G401 (cell line): ENCODE measurements around the gene STIM2. TPM values are rescaled to one million over a fixed set of nuclear protein-coding genes. Genes with fewer than 3 reads are reported as not detected.
"Not testable (repeated sequence)": the region's sequence is repeated elsewhere in the genome, so short reads cannot be mapped to it uniquely, and the experiment has no call there.

Source experiments
- DNase-seq: peaks from one replicate; pipeline ENCODE4 v3.0.0-alpha.2; 2015; ENCODE audit warnings: low spot score
- in situ Hi-C: cut with HindIII; loops from 2 replicates; pipeline ENCODE4 v1.10.0; 2016; ENCODE audit warnings: low sequenced_read_pairs, mixed read lengths
- total RNA-seq: library from RNA; depleted of rRNA; stranded (reverse); fragments of >200 nt; shearing (Covaris generic); gene quantifications from 2 replicates; pipeline ENCODE4 v1.2.3, GENCODE V29; 2014; rRNA removed

STIM2 gene
- total RNA-seq = 27.4 and 35.5 TPM in 2 replicates

DNA sequence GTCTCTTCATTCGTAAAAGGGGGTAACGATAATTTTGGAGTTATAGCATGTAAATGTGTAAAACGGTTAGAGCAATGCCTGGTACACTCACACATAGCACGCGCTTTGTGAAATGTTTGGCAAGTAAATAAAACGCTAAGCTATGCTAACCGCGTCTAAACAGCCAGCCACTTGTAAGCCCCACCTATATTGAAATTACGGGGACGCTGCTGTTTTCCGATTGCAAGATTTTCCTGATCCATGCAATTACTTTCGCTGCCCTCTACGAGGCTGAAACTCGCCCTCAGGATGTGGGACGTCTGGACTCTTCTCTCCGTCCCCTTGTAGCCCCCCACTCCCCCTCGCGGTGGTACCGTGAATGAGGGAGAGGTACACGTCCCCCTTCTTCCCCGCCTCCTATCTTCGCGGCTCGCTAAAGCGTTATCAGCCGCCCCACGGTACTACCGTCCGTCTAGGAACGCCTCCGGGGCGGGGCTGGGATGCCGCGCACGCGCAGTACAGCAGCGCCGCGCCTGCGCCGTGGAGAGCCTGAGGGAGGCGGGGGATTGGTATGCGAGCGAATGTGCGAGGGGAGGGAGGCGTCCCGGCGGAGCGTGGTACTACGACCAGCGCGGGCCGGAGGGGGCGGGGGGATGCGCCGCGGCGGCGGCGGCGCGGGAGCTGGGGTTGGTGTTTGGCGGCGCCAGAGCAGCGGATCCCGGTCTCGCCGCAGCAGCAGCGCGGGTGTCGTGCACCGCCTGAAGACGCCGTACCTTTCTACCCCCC is at the start of gene STIM2:
Gene STIM2 (plus strand): TSS at position 685 of the 765 bp plus-strand sequence.
- peak; percentile 96 for DNase-seq
- in situ Hi-C loops = no loop called here

DNA sequence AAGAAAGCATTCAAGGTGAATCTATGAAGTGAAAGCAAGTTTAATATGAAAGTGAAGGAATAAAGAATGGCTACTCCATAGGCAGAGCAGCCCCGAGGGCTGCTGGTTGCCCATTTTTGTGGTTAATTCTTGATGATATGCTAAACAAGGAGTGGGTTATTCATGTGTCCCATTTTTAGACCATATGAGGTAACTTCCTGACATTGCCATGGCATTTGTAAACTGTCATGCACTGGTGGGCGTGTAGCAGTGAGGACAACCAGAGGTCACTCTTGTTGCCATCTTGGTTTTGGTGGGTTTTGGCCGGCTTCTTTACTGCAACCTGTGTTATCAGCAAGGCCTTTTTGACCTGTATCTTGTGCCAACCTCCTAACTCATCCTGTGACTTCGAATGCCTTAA is 49.1 kb upstream of the STIM2 start:
- in situ Hi-C loops, DNase-seq: not testable (repeated sequence)

- no peak for DNase-seq
- in situ Hi-C loops = no loop called here
Measured at GRCh38 chr4:26812049-26812714, 48.5 kb upstream of the STIM2 start.

DNA sequence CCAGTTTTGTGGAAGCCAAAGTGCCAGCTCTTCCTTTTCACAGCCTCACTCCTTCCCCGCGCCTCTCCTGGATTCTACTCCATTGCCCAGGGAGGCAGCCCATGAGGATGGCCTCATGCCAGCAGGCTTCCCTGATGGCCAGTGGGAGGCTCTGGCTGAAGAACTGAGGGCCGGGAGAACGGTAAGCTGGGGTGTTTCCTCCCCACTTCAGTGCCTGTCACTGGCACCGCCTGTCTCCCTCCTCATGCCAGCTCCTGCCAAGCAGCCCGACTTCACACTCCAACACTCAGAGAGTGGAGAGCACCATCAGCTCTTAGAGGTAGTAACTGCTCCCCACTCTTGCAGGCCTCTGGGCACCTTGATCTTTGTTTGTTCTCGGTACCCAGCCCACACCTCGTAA is 46.9 kb upstream of the STIM2 start:
- in situ Hi-C loops = no loop called here
- peak; percentile 20 for DNase-seq

DNA sequence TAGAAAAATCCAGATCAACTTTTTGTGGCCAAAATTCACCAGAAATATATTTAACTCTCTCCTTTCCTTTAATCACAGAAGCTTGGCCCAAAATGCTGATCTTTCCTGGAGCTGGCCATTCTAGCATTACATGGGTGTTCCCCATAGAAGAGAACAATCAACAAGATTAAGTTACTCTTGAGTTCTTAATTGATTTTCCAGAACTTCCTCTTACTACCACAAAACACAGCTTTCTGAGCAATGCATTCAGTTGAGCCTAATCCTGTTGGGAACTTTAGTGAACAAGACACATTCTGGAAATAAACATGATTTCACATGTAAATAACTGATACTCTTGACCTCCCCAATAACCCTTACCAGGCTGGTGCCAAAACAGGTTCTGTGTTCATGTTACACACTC is 45.4 kb upstream of the STIM2 start:
- no peak for DNase-seq
- in situ Hi-C loops = no loop called here

DNA sequence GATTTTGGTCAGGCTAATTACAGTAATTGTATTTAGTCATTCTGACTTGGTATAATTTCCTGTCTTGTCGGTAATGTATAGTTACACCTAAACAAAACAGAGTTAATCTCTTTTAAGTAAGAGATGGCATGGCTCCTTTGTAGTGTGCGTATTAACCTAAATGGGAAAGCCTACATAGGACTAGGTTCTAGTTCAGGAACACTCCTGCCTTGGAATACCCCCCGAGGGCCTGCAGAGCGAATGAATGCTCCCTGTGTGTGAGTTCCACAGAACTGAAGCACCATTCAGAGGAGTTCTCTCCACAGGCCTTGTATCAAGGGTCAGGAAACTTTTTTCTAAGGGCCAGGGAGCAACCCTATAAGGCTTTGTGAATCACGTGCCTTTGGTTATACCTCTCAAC is 44.9 kb upstream of the STIM2 start:
- DNase-seq = no peak
- in situ Hi-C loops = no loop called here

DNA sequence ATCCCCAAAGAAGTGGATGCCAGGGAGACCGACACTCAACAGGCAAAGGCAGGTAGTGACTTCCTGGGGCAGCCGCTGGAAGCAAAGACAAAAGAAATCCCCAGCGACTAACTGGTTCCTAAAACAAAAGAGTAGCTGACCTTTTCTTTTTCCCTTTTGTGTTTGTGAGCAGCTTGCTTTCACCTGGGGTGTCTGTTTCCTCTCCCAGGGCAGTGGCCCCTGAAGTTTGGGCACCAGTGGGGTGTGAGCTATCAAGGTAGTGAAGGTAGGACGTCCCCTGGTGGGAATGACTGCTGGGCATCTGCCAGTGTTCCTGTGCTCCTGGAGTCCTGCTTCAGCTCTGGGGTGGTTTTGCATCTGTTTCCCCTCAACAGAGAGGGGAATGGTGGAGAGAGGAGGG is 41.6 kb upstream of the STIM2 start:
- DNase-seq = no peak
- in situ Hi-C loops = no loop called here

- DNase-seq = no peak
- in situ Hi-C loops = no loop called here
Measured at GRCh38 chr4:26819478-26820095, 41.1 kb upstream of the STIM2 start.

DNA sequence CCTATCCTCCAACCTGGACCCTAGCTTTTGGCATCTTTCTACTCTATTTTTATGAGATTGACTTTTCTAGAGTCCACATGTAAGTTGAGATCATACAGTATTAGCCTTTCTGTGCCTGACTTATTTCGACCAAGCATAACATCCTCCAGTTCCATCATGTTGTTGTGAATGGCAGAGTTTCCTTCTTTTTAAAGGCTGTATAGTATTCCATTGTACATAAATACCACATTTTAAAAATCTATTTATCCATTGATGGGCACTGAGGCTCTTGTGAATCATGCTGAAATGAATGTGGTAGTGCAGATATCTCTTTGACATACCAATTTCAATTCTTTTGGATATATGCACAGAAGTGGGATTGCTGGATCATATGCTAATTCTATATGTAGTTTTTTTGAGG is 40.3 kb upstream of the STIM2 start:
- no peak for DNase-seq
- in situ Hi-C loops = no loop called here

DNA sequence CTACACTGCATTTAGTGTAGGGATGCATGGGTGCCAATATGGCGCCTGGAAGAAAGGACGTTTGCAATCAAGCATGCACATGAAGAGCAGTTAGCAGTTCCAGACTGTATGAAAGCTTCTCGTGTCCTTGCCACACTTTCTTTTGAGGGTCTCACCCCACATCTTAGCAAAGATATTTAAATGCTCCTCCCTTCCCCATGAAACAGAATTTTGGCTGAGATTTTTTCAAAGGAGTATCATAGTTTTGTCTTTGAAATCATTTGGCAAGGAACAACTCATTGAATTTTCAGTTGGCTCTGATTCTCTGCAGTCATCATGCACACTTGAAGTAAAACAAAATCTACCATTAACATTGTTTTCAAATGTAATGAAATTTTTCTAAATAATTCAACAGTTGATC is 39.6 kb upstream of the STIM2 start:
- no peak for DNase-seq
- in situ Hi-C loops = no loop called here

- in situ Hi-C loops = no loop called here
- DNase-seq = no peak
Measured at GRCh38 chr4:26821677-26822503, 38.8 kb upstream of the STIM2 start.

DNA sequence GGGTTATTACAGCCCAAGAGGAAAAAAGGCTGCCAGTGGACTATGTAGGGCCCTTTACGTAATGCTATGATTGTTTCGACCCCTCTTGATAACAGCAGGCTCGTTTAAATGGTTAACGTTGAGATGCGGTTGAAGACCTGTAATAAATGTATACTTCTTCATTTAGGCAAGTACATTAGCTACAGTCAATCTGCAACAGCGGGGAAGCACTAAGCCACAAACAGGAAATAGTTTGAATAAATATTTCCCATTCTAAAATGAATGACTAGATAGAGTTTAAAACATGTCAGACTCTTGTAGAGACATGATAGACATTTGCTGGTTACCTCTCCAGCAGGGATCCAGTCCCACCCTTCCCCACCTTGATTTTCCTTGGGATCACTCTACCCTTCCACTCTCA is 38.1 kb upstream of the STIM2 start:
- in situ Hi-C loops = no loop called here
- DNase-seq = no peak

- DNase-seq, in situ Hi-C loops: not testable (repeated sequence)
Measured at GRCh38 chr4:26822974-26823373, 37.7 kb upstream of the STIM2 start.

DNA sequence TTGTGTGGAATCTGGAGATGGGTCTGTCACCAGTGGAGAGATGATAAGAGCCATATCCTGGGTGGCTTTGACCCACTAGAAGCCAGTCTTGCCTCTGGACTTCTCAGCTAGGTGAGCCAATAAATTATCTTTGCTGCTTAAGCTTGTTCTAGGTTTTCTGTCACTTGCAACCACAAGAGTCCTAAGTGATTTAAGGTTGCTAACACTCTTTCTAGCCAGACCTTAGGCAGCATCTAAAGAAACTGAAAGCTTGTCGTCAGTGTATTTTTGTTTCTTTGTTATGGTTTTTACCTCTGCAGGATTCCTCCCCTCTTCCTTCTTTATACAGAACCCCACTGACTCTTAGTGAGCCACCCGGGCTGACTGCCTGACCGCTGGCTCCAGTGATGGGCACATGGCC is 37.1 kb upstream of the STIM2 start:
- no peak for DNase-seq
- in situ Hi-C loops = no loop called here

DNA sequence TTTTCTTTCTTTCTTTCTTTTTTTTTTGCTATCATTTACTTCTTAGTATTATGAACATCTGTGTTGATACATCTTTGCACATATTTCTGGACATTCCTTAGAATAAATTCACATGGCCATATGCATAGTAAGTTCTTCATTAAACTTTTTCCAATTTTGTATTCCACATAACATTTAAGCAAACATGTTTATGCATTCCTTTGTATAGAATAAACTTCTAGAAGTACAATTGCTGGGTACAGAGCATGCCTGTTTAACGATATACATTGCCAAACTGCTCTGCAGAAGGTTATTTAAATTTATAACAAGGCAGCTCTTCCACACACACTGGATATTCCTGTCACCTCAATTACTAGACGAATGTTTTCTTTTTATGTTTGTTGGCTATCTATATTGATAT is 36.0 kb upstream of the STIM2 start:
- in situ Hi-C loops = no loop called here
- DNase-seq = no peak

DNA sequence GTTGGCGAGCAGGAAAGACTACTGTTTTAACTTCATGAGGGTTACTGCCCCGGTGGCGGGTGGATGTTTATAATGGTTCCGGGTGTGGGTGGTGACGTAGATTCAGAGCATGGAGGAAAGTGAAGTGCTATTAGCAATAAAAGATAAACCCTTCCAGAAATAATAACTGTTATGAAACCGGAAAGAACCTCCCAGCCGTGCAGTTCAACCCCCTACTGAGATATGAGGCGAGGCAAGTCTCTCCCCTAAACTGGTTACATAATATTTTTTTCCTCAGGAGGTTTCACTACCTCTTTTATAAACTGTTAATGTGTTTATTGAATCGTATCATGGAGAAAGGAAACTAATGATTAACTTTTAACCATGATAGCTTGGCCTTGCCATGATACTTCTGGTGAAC is 33.9 kb upstream of the STIM2 start:
- in situ Hi-C loops = no loop called here
- DNase-seq = no peak

- in situ Hi-C loops, DNase-seq: not testable (repeated sequence)
Measured at GRCh38 chr4:26827336-26827735, 33.3 kb upstream of the STIM2 start.

GRCh38 chr4:26827798-26828197 is 32.8 kb upstream of the STIM2 start:
- no peak for DNase-seq
- in situ Hi-C loops = no loop called here

DNA sequence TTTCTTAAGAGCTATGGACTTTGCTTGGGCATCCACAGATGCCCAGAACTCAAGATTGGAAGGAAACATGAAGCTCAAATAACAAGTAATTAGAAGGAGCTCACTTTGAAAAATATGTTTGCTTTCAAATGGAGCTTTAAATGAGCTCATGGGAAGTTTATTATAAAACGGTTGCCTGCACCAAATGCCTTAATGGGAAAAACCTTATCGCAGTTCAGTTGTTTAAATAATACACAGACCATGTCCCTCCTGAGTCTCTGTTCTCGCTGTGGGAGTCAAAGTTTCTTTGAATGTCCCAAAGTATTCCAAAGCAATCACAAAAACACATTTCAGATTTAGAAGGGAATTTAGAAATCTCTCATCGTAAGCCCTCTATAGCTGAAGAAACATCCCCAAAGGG is 31.6 kb upstream of the STIM2 start:
- no peak for DNase-seq
- in situ Hi-C loops = no loop called here

DNA sequence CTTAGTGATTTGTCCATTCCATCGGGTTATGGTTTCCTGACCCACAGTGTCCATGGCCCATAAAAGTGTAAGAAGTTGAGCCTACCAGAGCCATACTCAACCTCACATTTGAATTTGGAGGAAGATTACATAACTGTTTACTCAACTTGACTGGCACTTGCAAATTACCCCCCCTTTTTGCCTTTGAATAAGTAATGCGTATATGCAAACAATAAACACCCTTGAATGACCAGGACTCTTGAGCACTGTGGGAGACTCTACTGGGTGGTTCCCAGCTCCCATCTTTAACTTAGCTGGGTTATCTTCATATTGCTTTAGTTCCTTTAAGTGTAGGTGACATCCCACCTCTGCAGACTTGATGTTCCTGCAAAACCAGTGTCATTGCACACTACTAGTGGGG is 30.6 kb upstream of the STIM2 start:
- in situ Hi-C loops = no loop called here
- no peak for DNase-seq
